SU-DHL-6 (cell line): ENCODE measurements around the gene DUS2.

Source experiments
- H2AFZ ChIP-seq: fragments of 200-600 bp; sonication (generic); 2 replicates; pipeline ENCODE4 v1.6.1; 2014; ENCODE audit warnings: low read depth, mild to moderate bottlenecking, moderate library complexity, mixed read lengths, antibody characterized with exemption, low read length; ENCODE audit not compliant: severe bottlenecking
- H3F3A ChIP-seq: fragments of 200-600 bp; shearing (Covaris generic); 2 replicates; pipeline ENCODE4 v1.6.0; 2016; ENCODE audit warnings: antibody characterized with exemption, mild to moderate bottlenecking; ENCODE audit not compliant: insufficient read depth
- H3K27ac ChIP-seq: fragments of 200-600 bp; sonication (generic); 2 replicates; pipeline ENCODE4 v1.5.1; 2016; ENCODE audit warnings: low read depth, mild to moderate bottlenecking, low read length, moderate library complexity, mixed read lengths
- H3K27me3 ChIP-seq: fragments of 200-600 bp; sonication (generic), shearing (Covaris generic); 2 replicates; pipeline ENCODE4 v1.6.0; 2014; ENCODE audit warnings: mild to moderate bottlenecking, low read length
- H3K36me3 ChIP-seq: fragments of 200-600 bp; sonication (generic); 2 replicates; pipeline ENCODE4 v1.6.1; 2014; ENCODE audit warnings: mild to moderate bottlenecking, low read length, mixed read lengths
- H3K4me2 ChIP-seq: fragments of 300-600, 200-600 bp; shearing (Covaris generic), sonication (generic); 2 replicates; pipeline ENCODE4 v1.6.0; 2014; ENCODE audit warnings: low read length, low read depth, mild to moderate bottlenecking; ENCODE audit not compliant: poor library complexity, severe bottlenecking
- H3K4me3 ChIP-seq: fragments of 200-600 bp; sonication (generic); 2 replicates; pipeline ENCODE4 v1.5.1; 2014; ENCODE audit warnings: antibody characterized with exemption, low read length, mild to moderate bottlenecking, mixed read lengths; ENCODE audit not compliant: insufficient read depth, poor library complexity, severe bottlenecking
- H3K79me2 ChIP-seq: fragments of 200-600 bp; sonication (generic); 2 replicates; pipeline ENCODE4 v1.6.1; 2014; ENCODE audit warnings: mild to moderate bottlenecking, low read length, moderate library complexity; ENCODE audit not compliant: insufficient read depth
- H3K9ac ChIP-seq: fragments of 200-600 bp; sonication (generic); 2 replicates; pipeline ENCODE4 v1.7.0; 2014; ENCODE audit warnings: mild to moderate bottlenecking, low read length
- H3K9me2 ChIP-seq: fragments of 200-600 bp; sonication (generic); replicated peaks from 2 replicates; pipeline ENCODE4 v1.6.1; 2014; ENCODE audit warnings: low read length; ENCODE audit not compliant: insufficient read depth
- H3K9me3 ChIP-seq: fragments of 200-600 bp; sonication (generic); 2 replicates; pipeline ENCODE4 v1.6.1; 2014; ENCODE audit warnings: low read length, mixed read lengths; ENCODE audit not compliant: insufficient read depth
- H4K20me1 ChIP-seq: fragments of 200-600 bp; sonication (generic); 2 replicates; pipeline ENCODE4 v1.6.1; 2014; ENCODE audit warnings: low read depth, mild to moderate bottlenecking, antibody characterized with exemption, low read length, moderate library complexity, mixed read lengths
- CTCF ChIP-seq: fragments of 200-600 bp; sonication (generic); IDR thresholded peaks from one replicate; pipeline ENCODE4 v1.5.1; 2017; ENCODE audit warnings: antibody characterized with exemption, mild to moderate bottlenecking, low read length, moderate library complexity; ENCODE audit not compliant: insufficient read depth, poor library complexity, severe bottlenecking
- EZH2phosphoT487 ChIP-seq: fragments of 200-600 bp; sonication (generic), shearing (Covaris generic); conservative IDR thresholded peaks from 2 replicates; pipeline ENCODE4 v1.6.1; 2018; ENCODE audit warnings: mild to moderate bottlenecking, antibody characterized with exemption, low read length, moderate library complexity, mixed read lengths

DUS2 gene

GRCh38 chr16:67982011-67982696 is 40.9 kb upstream of the DUS2 start:
- Histone ChIP-seq H3K9ac (no peak overlapping the region), H3K9me3 (no peaks in the 10 kb centered on the region), H3K27ac (no peak overlapping the region), H3F3A (no peaks in the 10 kb centered on the region), H4K20me1 (no peaks in the 10 kb centered on the region), H2AFZ (no peak overlapping the region), H3K27me3 (no peaks in the 10 kb centered on the region), H3K36me3 (no peaks in the 10 kb centered on the region), H3K4me3 (no peak overlapping the region), H3K4me2 (no peak overlapping the region), H3K79me2 (no peaks in the 10 kb centered on the region), H3K9me2 (no peaks in the 10 kb centered on the region)
- TF ChIP-seq EZH2phosphoT487 (no peak), CTCF (no peak)

DNA sequence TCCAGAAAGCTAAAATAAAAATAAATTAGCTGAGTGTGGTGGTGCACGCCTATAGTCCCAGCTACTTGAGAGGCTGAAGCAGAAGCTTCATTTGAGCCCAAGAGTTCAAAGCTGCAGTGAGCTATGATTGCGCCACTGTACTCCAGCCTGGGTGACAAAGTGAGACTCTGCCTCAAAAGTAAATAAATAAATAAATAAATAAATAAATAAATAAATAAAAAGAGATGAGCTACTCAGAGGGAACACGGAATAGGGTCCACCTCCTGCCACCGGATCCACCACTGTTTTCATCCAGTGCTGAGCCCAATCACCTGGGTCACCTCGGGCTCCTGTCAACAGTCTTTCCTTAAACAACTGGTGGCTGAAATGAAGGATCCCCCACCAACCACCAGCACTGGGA is 36.1 kb upstream of the DUS2 start:
- Histone ChIP-seq H3K9me3 (no peaks in the 10 kb centered on the region), H2AFZ (no peak overlapping the region), H3K4me2 (no peak overlapping the region), H3F3A (no peaks in the 10 kb centered on the region), H4K20me1 (no peaks in the 10 kb centered on the region), H3K27me3 (no peaks in the 10 kb centered on the region), H3K36me3 (no peaks in the 10 kb centered on the region), H3K9ac (no peak overlapping the region), H3K4me3 (no peak overlapping the region), H3K27ac (no peak overlapping the region), H3K9me2 (no peaks in the 10 kb centered on the region), H3K79me2 (no peaks in the 10 kb centered on the region)
- TF ChIP-seq EZH2phosphoT487 (no peak), CTCF (no peak)

DNA sequence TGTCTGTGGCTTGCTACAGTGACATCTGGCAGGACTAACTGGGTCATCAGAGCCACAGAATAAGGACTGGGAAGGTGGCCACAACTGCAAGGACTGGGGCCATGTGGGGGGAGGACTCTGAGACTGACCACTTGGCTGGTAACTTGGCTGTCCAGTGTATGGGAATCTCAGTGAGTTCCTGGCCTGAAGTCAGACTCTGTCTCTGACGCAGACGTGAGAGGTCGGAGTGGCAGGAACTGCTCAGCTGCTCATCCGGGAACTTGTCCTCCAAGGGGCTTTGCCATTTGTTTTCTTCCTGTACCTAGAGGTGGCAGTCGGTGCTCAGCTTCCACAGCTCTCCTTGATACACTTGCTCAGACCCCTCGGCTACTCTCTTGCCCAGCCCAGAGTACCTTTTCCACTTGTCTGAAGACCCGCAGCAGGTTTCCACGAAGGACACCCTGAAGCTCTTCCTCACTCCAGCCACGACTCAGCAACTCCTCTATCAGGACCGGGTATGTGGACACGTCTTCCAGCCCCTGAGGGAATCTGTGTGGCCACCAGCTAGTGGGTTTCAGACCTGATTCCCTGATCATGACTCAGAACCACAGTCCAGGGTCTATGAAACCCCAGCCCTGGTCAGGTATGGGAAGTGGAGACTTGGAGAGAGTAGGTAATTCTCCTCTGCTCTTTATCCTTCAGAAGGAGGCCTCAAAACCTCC is 35.5 kb upstream of the DUS2 start:
- H3F3A ChIP-seq, result no peaks in the 10 kb centered on the region
- no peaks in the 10 kb centered on the region for H3K9me2 ChIP-seq
- no peaks in the 10 kb centered on the region for H3K79me2 ChIP-seq
- no peaks in the 10 kb centered on the region for H3K36me3 ChIP-seq
- no peak overlapping the region for H3K4me3 ChIP-seq
- no peak overlapping the region for H3K9ac ChIP-seq
- H4K20me1 ChIP-seq, result no peaks in the 10 kb centered on the region
- no peaks in the 10 kb centered on the region for H3K9me3 ChIP-seq
- H3K4me2 ChIP-seq, result no peak overlapping the region
- TF ChIP-seq CTCF, result no peak
- TF ChIP-seq EZH2phosphoT487, result no peak
- H3K27me3 ChIP-seq, result no peaks in the 10 kb centered on the region
- H2AFZ ChIP-seq, result no peak overlapping the region
- H3K27ac ChIP-seq, result no peak overlapping the region
